Suprapubic skin (tissue), 4 donors: Measurements from ENCODE around the gene APOBEC3H. TPM values are rescaled to one million over a fixed set of nuclear protein-coding genes. Genes with fewer than 3 reads are reported as not detected.

Source experiments
- total RNA-seq, 4 donors: library from RNA; depleted of rRNA; stranded (reverse); fragments of >200 nt; gene quantifications; one replicate each; pipeline ENCODE4 v1.1.0, GENCODE V29; 2016

Gene APOBEC3H
- total RNA-seq, 4 donors from 2014 or later, result 0.52 TPM; not detected in 3

Other genes starting within 250 kb of the APOBEC3H start
- gene CBX6, start 225.0 kb upstream of the APOBEC3H start, total RNA-seq, result 10 to 100 TPM; 11.5 to 31.4 (median 22.1) TPM
- gene APOBEC3A, start 139.6 kb upstream of the APOBEC3H start, total RNA-seq, result 1 to 10 TPM in 1 of 4 donors, not detected in 3; 2.1 TPM
- gene APOBEC3B, start 114.9 kb upstream of the APOBEC3H start, total RNA-seq, result 1 to 10 TPM in 3 of 4 donors, not detected in 1; 1.0 to 2.4 (median 2.1) TPM
- 10 to 100 TPM in 1 of 4 donors, 1 to 10 TPM in 3; 6.6 to 10.5 (median 7.8) TPM for gene APOBEC3C, start 83.0 kb upstream of the APOBEC3H start, total RNA-seq
- gene APOBEC3D, start 76.1 kb upstream of the APOBEC3H start, total RNA-seq, result not detected
- 1 to 10 TPM in 2 of 4 donors, under 1 TPM in 1, not detected in 1; 0.57 to 2.0 (median 1.4) TPM for gene APOBEC3F, start 56.4 kb upstream of the APOBEC3H start, total RNA-seq
- 1 to 10 TPM in 2 of 4 donors, under 1 TPM in 2; 0.45 to 5.2 (median 1.5) TPM for gene APOBEC3G, start 20.0 kb upstream of the APOBEC3H start, total RNA-seq
- 100 to 1,000 TPM in 1 of 4 donors, 10 to 100 TPM in 3; 38.1 to 126 (median 56.3) TPM for gene CBX7, start 55.4 kb downstream of the APOBEC3H start, total RNA-seq
- gene PDGFB, start 147.7 kb downstream of the APOBEC3H start, total RNA-seq, result 10 to 100 TPM; 10.5 to 20.6 (median 12.0) TPM
- 1,000 to 10,000 TPM; 2,537 to 3,396 (median 3,080) TPM for gene RPL3, start 222.4 kb downstream of the APOBEC3H start, total RNA-seq